ENCODE measurements around the gene ARHGAP8.

ARHGAP8 gene

GRCh38 chr22:44804327-44804726 is 52.0 kb downstream of the ARHGAP8 start:
- DNase-seq (ENCODE audit: low read depth) = no peak

- DNase-seq (ENCODE audit: low read depth) = no peak
Measured at GRCh38 chr22:44805711-44806110, 53.3 kb downstream of the ARHGAP8 start.

DNA sequence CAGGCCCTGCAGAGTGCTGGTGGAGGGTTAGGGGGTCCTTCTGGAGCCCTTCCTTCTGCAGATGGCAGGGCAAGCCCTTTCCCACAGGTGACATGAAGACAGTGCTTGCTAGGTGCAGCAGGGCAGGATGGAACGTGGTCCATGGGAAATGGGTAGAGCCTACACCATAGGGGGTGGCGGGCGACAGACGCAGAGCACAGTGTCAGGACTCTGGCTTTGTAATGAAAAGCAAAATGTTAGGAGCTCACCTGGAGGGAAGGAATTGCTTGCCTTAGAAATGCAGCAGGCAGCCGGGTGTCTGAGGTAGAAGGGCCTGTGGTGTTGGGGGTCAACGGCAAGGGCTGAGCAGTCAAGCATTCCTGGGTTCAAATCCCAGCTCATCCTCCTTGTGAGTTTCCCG is 54.9 kb downstream of the ARHGAP8 start:
- no peak for DNase-seq (ENCODE audit: low read depth)

DNA sequence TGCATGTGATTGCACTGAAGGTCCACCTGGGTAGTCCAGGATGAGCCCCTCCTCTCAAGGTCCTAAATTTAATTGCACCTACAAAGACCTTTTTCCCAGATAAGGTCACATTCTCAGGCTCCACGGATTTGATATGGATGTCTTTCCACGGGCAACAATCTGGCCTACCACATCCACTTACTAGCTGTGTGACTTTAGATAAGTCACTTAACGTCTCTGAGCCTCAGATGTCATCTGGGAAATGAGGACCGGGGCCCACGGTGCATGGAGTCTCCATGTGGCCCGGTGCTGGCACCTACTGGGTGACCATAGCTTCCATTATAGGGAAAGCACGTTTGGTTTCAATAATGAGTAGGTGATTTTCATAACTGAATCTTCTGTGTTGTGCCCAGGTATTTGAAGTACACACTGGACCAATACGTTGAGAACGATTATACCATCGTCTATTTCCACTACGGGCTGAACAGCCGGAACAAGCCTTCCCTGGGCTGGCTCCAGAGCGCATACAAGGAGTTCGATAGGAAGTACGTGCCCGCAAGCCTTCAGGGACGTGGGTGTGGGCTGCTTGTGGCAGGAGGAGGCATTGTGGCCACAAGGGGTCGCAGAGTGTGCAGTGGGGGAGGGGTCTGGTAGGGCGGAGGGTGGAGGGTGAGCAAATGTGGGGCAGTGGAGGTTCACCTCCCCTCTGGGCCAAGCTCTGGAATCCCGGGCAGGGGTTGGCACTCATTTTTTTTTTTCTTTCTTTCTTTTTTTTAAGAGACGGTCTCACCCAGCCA is 55.7 kb downstream of the ARHGAP8 start:
- no peak for DNase-seq (ENCODE audit: low read depth)

GRCh38 chr22:44809456-44809855 is 57.1 kb downstream of the ARHGAP8 start:
- DNase-seq (ENCODE audit: low read depth) = no peak

DNA sequence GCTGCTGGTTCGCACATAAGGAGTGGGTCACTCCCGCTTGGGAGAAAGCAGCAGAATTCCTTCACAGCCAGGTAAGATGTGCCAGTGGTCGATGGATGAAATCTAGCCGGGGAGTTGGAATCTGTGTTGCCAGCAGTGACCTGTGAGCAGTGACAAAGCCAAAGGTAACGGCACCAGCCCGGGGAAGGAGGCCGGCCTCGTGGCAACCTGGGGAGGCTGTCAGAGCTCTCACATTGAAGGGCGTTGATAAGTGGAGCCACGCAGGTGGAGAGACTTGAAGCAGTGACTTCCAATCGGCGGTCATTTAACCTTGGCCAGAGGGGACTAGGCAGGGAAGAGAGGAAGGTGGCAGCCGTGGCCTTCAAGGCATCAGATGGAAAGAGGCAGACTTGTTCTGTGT is 58.8 kb downstream of the ARHGAP8 start:
- DNase-seq (ENCODE audit: low read depth) = no peak

GRCh38 chr22:44813416-44813815 is 61.0 kb downstream of the ARHGAP8 start:
- no peak for DNase-seq (ENCODE audit: low read depth)

DNA sequence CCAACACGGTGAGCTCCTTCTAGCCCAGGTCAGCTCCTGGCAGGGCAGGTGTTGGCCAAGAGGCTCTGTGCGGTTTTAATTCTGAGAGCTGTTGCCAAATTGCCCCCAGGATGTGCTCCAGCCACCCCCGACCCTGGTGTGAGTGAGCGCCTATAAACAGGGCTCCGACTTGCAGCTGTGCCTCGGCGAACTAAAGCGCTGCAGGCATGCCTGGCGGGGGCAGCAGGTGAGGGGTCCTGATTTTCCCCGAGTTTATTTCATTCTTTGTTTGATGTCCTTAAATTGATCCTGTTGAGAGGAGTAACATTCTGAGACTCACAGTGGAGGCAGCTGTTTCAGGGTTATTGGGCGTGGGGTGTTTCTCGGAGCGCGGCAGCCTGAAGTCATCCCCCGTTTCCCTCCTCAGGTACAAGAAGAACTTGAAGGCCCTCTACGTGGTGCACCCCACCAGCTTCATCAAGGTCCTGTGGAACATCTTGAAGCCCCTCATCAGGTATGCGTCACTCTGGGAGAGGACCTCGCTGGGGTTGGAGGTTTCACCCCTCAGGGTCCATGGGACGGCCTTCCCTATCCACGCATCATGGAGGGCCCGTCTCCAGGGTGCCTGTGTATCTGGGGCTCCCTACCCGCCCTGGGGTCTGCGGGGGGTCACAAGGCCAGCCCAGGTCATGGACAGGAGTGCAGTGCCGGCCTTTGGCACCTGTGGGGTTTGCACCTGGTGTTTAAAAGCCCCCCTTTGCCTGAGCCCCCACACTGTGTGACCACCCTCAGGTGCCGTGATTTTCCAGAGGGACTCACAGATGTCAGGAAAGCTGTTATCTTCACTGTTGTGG is 62.1 kb downstream of the ARHGAP8 start:
- DNase-seq (ENCODE audit: low read depth) = no peak

GRCh38 chr22:44815099-44816070 is 63.0 kb downstream of the ARHGAP8 start:
- DNase-seq (ENCODE audit: low read depth) = no peak

GRCh38 chr22:44816141-44816540 is 63.8 kb downstream of the ARHGAP8 start:
- DNase-seq (ENCODE audit: low read depth) = no peak

DNA sequence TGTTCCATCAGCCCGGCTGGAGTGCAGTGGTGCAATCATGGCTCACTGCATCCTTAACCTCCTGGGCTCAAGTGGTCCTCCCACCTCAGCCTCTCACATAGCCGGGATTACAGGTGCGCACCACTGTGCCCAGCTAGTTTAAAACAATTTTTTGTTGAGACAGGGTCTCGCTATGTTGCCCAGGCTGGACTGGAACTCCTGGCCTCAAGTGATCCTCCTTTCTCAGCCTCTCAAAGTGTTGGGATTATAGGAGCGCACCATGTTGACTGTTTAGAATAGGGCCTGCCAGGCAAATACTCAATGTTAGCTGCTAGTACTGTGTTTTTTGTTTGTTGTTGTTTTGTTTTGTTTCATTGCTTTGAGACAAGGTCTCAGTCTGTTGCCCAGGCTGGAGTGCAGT is 66.4 kb downstream of the ARHGAP8 start:
- no peak for DNase-seq (ENCODE audit: low read depth)

- no peak for DNase-seq (ENCODE audit: low read depth)
Measured at GRCh38 chr22:44819966-44820631, 67.7 kb downstream of the ARHGAP8 start.

DNA sequence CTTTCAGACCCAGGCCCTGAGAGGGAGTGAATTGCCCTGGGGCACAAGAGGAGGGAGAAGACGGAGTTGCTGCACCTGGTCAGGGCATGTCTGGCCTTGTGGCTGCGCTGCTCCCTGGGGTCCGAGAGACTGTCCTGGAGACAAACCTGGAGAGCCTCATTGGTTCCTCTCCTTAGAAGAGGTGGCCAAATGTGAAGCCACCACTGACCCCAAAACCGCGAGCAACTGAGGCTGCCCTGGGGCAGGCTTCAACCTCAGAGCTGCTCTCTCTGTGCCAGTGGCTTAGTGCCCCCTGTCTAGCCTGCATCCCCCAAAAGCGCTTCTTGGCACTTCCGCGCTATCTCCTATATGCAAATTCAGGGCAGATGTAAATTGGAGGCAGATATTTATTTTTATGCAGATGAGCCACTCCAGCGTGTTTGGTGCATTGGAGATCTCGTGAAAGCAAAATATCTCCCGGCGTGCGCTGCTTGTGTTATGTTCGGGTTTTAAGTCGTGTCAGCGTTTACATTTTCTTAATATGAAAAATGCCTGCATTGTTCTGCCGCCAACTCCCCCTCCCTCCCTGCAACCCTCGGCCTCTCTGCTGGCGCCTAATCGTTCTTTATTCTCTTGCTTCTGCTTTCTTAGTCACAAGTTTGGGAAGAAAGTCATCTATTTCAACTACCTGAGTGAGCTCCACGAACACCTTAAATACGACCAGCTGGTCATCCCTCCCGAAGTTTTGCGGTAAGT is 69.5 kb downstream of the ARHGAP8 start:
- DNase-seq (ENCODE audit: low read depth) = no peak

- no peak for DNase-seq (ENCODE audit: low read depth)
Measured at GRCh38 chr22:44822534-44822933, 70.2 kb downstream of the ARHGAP8 start.

DNA sequence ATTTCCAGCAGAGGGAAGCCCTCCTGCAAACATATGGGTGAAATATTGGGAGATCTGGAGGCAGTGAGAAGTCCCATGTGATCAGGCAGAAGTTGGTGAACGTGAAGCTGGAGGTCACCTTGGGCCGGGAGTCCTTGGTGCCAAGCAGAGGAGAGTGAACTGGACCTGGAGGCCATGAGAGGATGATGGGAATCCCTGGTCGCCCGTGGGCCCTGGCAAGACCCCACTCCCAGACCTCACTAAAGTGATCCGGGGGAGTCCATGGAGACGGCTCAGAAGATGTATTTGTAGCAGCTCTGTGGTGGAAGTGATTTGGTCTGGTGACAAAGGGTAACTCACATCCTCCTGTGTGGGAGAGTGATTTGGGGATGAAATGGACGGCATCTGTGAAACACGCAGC is 71.0 kb downstream of the ARHGAP8 start:
- no peak for DNase-seq (ENCODE audit: low read depth)

DNA sequence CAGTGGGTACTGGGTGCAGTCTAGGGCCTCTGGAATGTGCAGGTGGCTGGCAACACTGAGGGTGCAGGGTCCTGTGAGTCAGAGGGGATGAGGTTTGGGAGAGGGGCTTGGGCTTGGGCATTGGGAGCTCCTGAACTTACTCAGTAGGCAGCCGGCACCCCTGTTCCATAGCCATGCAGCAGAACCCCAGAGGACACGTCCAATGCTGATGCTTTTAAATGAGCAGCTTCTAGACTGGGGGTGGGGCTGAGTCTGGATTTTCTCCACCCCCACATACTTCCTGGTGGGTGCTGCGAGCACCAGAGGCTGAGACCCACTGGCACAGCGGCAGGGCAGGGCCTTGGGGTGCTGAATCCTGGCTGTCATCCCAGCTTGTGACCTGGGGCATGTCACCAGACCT is 71.4 kb downstream of the ARHGAP8 start:
- DNase-seq (ENCODE audit: low read depth) = no peak

DNA sequence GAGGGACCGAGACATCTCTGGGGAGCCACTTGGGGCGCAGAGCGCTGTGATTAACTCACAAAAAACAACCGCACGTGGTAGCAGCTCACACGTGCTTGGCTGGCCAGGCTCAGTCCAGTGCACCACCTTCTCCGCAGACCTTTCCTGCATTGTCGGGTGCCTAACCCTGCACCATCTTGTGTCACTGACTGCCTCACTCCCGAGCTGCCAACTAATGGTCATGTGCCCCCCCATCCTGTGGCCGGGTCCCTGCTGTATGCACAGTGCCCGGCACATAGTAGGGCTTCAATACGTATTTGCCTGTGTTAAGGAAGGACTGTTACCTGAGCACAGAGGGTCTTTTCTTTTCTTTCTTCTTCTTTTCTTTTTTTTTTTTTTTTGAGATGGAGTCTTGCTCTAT is 71.9 kb downstream of the ARHGAP8 start:
- DNase-seq (ENCODE audit: low read depth) = no peak

DNA sequence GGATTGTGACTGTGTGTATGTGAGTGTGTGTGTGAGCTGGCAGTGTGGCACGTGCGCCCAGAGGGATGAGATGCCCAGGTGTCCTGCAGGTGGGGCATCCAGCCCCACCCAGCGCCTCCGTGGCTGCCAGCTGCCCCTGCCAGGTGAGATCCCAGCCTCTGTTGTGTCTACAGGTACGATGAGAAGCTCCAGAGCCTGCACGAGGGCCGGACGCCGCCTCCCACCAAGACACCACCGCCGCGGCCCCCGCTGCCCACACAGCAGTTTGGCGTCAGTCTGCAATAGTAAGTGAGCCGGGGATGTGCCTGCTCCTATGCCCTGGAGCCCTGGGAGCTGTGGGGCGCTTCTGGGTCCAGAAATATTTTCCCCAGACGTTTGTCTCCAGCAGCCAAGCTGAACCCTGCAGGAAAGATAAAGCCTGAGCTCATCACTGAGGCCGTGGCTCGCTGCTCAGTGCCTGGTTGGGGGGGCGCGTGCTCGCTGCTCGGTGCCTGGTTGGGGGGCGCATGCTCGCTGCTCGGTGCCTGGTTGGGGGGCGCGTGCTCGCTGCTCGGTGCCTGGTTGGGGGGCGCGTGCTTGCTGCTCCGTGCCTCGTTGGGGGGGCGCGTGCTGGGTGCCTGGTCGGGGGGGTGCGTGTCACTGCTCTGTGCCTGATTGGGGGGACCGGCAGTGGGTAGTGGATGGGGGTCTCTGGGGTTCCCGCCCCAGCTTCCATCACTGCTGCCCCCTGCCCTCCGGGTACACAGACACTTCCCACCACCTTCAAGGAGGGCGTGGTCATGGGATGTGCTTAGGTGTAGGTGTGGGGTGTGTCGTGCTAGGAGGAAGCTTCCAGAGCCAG is 73.2 kb downstream of the ARHGAP8 start:
- DNase-seq (ENCODE audit: low read depth) = no peak

DNA sequence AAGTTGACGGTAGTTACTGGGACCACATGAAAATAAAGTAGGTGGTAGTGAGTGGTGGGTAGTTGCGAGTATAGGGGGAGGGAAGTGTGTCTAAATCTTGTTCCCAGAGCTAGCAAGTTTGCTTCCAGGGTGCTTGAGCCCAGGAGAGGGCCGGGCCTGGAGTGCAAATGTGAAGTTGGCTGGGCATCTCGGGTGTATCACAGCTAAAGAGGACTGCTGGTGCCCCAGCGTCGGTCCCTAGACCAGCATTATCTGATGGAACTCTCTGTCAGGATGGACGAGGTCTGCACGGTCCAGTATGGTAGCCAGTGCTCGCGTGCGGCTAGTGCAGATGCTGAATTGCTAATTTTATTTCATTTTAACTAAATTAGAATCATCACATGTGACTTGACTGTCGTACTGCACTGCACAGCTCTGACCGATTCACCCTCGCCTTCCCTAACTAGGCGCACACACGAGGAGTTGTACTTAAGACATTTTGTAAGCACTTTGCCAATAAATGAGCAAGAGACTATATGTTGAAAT is 75.4 kb downstream of the ARHGAP8 start:
- DNase-seq (ENCODE audit: low read depth) = no peak

- no peak for DNase-seq (ENCODE audit: low read depth)
Measured at GRCh38 chr22:44828193-44828592, 75.8 kb downstream of the ARHGAP8 start.
